Activated CD8-positive, alpha-beta memory T cell treated with anti-CD3 and anti-CD28 coated beads for 4 hours (primary cell): Measurements from ENCODE around the gene TEX19.

ENCODE experiments used
- DNase-seq, 2 donors: peaks; one replicate each; pipeline ENCODE4 v3.0.0-alpha.2; 2020; ENCODE audit warnings: low read depth in 2 of 2

Gene TEX19

GRCh38 chr17:82321947-82322466 is 37.0 kb upstream of the TEX19 start:
- no peak for DNase-seq

GRCh38 chr17:82322526-82323453 is 36.3 kb upstream of the TEX19 start:
- DNase-seq = no peak

- no peak for DNase-seq
These were observed 35.4 kb upstream of the TEX19 start for GRCh38 chr17:82323514-82324234.

- no peak for DNase-seq
These were observed 34.3 kb upstream of the TEX19 start for GRCh38 chr17:82324566-82325285.

- no peak for DNase-seq
These were observed 33.5 kb upstream of the TEX19 start for GRCh38 chr17:82325286-82326180.

- no peak for DNase-seq
These were observed 31.8 kb upstream of the TEX19 start for GRCh38 chr17:82327289-82327688.

- DNase-seq = no peak
These were observed 31.3 kb upstream of the TEX19 start for GRCh38 chr17:82327757-82328140.

GRCh38 chr17:82328141-82328993 is 30.7 kb upstream of the TEX19 start:
- no peak for DNase-seq

GRCh38 chr17:82328994-82329507 is 30.0 kb upstream of the TEX19 start:
- DNase-seq = no peak

- no peak for DNase-seq
These were observed 29.2 kb upstream of the TEX19 start for GRCh38 chr17:82329683-82330321.

- DNase-seq = no peak
These were observed 28.5 kb upstream of the TEX19 start for GRCh38 chr17:82330322-82331239.

GRCh38 chr17:82331345-82331939 is 27.6 kb upstream of the TEX19 start:
- no peak for DNase-seq

GRCh38 chr17:82332669-82333278 is 26.3 kb upstream of the TEX19 start:
- DNase-seq = no peak

GRCh38 chr17:82333279-82334171 is 25.5 kb upstream of the TEX19 start, which contains the start of gene SECTM1:
Gene SECTM1, minus strand, starts transcription at chr17:82333766. Its CDS starts 6,526 bp downstream, at chr17:82327240.
- no peak for DNase-seq

GRCh38 chr17:82334204-82334621 is 24.8 kb upstream of the TEX19 start:
- no peak for DNase-seq
